Measurements from ENCODE around the gene CCDC127. TPM values are rescaled to one million over a fixed set of nuclear protein-coding genes. Genes with fewer than 3 reads are reported as not detected.
"Not testable (repeated sequence)": the region's sequence is repeated elsewhere in the genome, so short reads cannot be mapped to it uniquely, and the experiment has no call there.

The CCDC127 gene
- total and polyA plus RNA-seq, 5 donors: 6.1 to 9.8 (median 8.1) TPM

DNA sequence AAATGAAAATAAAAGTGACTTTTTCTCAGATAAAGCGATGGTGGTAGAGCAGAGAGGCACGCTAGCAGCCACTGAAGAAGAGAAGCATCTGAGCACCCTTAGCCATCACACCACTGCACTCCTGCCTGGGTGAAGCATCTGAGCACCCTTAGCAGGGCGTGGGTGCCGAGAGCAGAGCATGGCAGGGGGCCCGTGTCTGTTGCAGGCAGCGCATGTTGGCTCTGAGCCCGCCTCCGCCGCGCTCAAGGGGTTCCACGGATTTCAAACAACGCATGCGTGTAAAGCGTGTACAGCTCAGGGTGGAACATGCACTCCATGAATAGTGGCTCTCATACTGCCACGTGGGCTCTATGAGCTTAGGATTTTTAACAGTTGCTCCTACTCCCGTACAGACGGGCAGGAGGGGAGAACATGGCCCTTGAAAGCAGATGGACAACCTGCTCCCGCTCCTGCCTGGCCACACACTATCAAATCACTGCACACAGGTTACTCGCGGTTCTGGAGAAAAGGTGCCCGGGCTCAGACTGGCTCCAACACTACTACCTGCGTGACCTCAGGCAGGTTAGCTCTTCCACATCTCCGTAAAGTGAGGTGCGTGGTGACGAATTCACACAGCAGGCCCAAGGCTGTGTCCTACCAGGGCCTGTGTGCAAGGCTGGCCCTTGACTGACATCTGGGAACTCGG, 14.6 kb downstream of the CCDC127 start:
- intact Hi-C loops (cut with DNase I): no loop called here
- no peaks in the 10 kb centered on the region for H3K27me3 ChIP-seq (ENCODE audit: control insufficient read depth, insufficient read depth)
- H3K9me3 ChIP-seq (ENCODE audit: control insufficient read depth, low read length): no peaks in the 10 kb centered on the region
- DNase-seq: peak in 1 of 3 donors; percentile 17
- H3K4me3 ChIP-seq (ENCODE audit: low read length): no peak overlapping the region
- WGBS: 92% methylated on average over 26 of the region's 26 CpGs
- no peak for ATAC-seq
- H3K27ac ChIP-seq (ENCODE audit: low read length): no peak overlapping the region
- peaks cover 9% of the 10 kb centered on the region for H3K4me1 ChIP-seq (ENCODE audit: control insufficient read depth, insufficient read depth, low read length)

DNA sequence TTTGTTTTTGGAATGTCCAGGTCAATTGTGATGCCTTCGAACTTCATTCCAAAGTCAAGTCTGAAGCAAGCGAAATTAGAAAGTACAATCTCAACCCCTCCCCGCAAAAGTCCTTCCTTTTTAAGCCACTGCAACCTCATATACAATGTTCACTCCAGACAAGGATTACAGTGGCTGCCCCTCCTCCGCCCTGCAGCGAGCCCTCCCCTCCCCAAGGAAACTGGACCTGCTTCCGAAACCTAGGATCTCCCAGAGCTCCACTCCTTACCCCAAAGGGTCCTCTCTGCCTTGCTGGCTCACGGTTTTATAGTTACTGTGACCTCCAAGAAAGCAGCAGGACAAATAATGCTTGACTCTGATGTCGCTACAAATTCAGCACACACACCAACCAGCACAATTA, 16.3 kb downstream of the CCDC127 start:
- Histone ChIP-seq H3K9me3 (ENCODE audit: control insufficient read depth, low read length) (no peaks in the 10 kb centered on the region), H3K4me3 (ENCODE audit: low read length) (no peak overlapping the region), H3K27me3 (ENCODE audit: control insufficient read depth, insufficient read depth) (no peaks in the 10 kb centered on the region), H3K4me1 (ENCODE audit: control insufficient read depth, insufficient read depth, low read length) (peaks cover 5% of the 10 kb centered on the region), H3K27ac (ENCODE audit: low read length) (no peak overlapping the region)
- no peak for ATAC-seq
- 95% methylated on average over 8 of the region's 8 CpGs for WGBS
- DNase-seq: no peak
- intact Hi-C loops (cut with DNase I): no loop called here

DNA sequence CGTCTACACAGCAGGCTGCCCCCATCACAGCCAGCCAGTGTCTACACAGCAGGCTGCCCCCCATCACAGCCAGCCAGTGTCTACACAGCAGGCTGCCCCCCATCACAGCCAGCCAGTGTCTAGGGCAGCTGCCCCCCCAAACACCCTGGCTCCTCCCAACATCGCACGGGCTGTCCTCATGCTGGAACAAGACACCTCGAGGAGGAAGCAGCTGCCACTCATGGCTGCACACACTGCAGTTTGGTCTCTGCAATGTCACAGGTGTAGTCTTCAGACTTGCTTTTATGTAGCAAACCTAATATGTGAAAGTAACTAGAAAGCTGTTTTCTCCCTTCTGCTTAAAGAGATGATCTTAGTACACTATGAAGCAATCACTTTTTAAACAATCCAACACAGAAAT, 17.0 kb downstream of the CCDC127 start:
- ATAC-seq (no peak), DNase-seq (no peak)
- Histone ChIP-seq H3K27ac (ENCODE audit: low read length) (no peak overlapping the region), H3K4me1 (ENCODE audit: control insufficient read depth, insufficient read depth, low read length) (no peaks in the 10 kb centered on the region), H3K27me3 (ENCODE audit: control insufficient read depth, insufficient read depth) (no peaks in the 10 kb centered on the region), H3K9me3 (ENCODE audit: control insufficient read depth, low read length) (no peaks in the 10 kb centered on the region), H3K4me3 (ENCODE audit: low read length) (no peak overlapping the region)
- intact Hi-C loops (cut with DNase I): no loop called here
- 49% methylated on average over 4 of the region's 4 CpGs for WGBS

DNA sequence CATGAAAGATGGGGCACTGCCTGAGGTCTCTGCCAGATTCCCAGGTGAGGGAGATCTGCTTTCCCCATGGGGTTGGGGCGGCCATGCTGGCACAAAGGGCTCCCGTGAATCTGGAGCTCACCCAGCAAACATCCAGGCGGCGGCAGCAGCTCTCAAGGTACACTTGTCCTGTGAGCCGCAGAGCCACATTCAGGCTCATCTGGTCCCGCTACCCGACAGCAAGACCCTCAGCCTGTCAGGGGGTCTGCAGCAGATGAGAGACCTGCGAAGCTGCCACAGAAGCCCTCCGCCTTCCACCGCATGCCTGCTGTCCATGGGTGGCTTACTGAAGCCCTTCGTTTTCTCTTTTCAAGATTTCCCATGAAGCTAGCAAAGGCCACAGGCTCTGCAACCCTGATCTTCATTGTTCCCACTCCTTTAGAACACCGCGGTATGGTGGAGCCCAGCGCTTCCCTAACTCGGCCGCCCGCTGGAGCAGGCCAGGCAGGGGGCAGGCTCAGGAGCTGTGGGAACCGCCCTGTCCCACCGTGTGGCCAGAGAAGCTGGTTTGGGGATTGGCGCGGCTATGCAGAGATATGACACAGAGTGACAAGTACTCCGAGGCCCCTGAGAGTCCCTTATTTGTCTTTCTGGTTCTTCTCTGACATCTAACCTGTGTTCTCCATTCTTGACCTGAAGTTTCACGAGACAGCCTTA, 17.9 kb downstream of the CCDC127 start:
- no peaks in the 10 kb centered on the region for H3K9me3 ChIP-seq (ENCODE audit: control insufficient read depth, low read length)
- no peak overlapping the region for H3K4me3 ChIP-seq (ENCODE audit: low read length)
- DNase-seq: peak in 1 of 3 donors; percentile 64
- WGBS: 77% methylated on average over 23 of the region's 23 CpGs
- H3K27me3 ChIP-seq (ENCODE audit: control insufficient read depth, insufficient read depth): no peaks in the 10 kb centered on the region
- no peak overlapping the region for H3K27ac ChIP-seq (ENCODE audit: low read length)
- ATAC-seq: peak; percentile 41 to 43
- intact Hi-C loops (cut with DNase I): no loop called here
- H3K4me1 ChIP-seq (ENCODE audit: control insufficient read depth, insufficient read depth, low read length): no peaks in the 10 kb centered on the region

DNA sequence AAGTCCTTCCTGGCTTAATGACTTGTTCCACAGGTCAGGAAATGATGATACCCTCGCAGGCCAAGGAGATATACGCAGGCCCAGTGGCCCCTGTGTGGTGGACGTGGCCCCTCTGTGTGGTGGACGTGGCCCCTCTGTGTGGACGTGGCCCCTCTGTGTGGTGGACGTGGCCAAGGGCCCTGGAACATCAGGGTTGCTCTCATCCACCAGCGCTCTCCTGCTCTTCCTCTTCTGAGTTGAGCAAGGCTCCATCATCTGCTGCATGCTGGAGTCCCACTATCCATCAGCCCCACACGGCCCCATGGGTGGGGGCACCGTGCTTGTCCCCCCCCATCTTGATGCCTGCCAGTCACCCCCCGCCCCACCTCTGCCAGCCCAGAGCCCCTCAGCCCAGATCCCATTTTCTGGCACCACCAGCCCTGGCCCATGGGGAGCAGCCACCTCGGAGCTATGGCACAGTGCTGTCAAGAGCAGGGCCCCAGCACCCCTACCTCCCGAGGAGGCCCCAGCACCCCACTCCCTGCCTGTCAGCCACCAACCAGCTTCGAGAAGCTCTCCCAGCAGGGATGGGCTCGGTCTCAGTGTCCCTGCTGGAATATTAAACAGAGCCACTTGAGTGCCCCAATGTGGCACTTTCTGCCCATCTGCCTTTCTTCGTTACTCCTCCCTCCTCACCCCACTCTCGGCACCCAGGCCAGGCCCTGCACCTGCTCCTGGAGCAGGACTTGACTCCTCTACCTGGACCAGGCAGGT, 18.6 kb downstream of the CCDC127 start:
- DNase-seq: no peak
- no peaks in the 10 kb centered on the region for H3K9me3 ChIP-seq (ENCODE audit: control insufficient read depth, low read length)
- WGBS: 94% methylated on average over 16 of the region's 16 CpGs
- no peaks in the 10 kb centered on the region for H3K27me3 ChIP-seq (ENCODE audit: control insufficient read depth, insufficient read depth)
- H3K4me3 ChIP-seq (ENCODE audit: low read length): no peak overlapping the region
- no peak overlapping the region for H3K27ac ChIP-seq (ENCODE audit: low read length)
- H3K4me1 ChIP-seq (ENCODE audit: control insufficient read depth, insufficient read depth, low read length): no peaks in the 10 kb centered on the region
- intact Hi-C loops (cut with DNase I): no loop called here
- ATAC-seq: no peak

DNA sequence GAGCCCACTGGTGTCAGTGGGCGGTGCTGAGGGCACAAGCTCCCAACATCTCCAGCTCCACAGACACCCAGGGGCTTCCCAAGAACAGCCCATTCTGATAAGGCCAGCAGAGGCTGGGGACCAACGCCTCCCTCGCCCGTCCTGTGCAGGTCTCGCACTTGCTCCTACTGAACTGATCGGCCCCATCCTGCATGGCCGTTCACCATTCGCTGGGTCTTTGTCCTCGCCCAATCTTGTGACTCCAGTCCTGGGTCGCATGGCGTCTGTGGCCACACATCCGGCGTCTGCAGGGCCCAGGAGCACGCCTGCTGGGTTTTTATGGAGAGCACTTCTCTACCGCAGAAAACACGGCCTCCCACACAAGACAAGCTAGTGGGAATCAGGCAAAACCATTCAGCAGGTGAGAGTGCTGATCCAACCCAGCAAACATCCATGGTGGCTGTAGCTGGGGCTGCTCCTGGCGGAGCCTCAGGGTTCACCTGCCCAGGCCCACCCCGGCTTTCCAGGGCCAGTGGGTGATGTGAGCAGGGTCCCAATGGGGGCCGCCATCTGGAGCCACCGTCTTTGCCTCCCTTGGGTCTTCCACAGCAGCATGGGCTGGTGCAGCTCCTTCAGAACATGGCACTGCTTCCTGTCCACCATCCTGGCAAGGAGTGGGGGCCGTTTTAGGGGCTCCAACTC, 19.3 kb downstream of the CCDC127 start:
- no peak for DNase-seq
- no peaks in the 10 kb centered on the region for H3K27me3 ChIP-seq (ENCODE audit: control insufficient read depth, insufficient read depth)
- no peaks in the 10 kb centered on the region for H3K4me1 ChIP-seq (ENCODE audit: control insufficient read depth, insufficient read depth, low read length)
- no peak overlapping the region for H3K27ac ChIP-seq (ENCODE audit: low read length)
- ATAC-seq: no peak
- WGBS: 97% methylated on average over 21 of the region's 21 CpGs
- intact Hi-C loops (cut with DNase I): no loop called here
- no peaks in the 10 kb centered on the region for H3K9me3 ChIP-seq (ENCODE audit: control insufficient read depth, low read length)
- H3K4me3 ChIP-seq (ENCODE audit: low read length): no peak overlapping the region

DNA sequence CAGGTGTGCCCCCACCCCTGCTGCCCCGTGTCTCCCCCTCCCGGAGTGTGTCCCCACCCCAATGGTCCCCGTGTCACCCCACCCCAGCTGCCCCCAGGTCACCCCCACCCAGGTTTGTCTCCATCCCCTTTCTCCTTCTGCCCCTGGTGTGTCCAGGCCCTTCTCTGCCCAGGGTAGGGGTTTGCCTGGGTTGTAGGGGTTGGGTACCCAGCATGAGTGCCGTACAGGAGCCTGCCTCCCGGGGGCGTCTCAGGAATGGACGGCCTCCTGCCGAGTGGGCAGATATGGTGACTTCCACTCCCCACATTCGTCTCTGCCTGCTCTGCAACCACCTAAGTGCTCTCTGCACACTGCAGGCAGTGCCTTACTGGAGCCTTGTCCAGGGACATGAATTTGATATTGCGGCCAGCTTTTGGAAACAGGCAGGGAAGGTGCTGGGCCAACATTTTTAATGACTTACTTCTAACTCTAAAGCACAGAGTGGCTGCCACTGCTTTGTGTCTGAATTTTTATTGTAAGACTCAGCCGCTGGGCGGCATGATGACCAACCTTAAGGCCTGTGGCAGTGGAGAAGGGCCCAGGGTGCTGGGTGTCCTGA, 20.0 kb downstream of the CCDC127 start:
- peak in 1 of 3 donors; percentile 20 for DNase-seq
- no peaks in the 10 kb centered on the region for H3K9me3 ChIP-seq (ENCODE audit: control insufficient read depth, low read length)
- intact Hi-C loops (cut with DNase I): no loop called here
- ATAC-seq: no peak
- H3K4me3 ChIP-seq (ENCODE audit: low read length): no peak overlapping the region
- no peak overlapping the region for H3K27ac ChIP-seq (ENCODE audit: low read length)
- 75% methylated on average over 12 of the region's 12 CpGs for WGBS
- no peaks in the 10 kb centered on the region for H3K4me1 ChIP-seq (ENCODE audit: control insufficient read depth, insufficient read depth, low read length)
- H3K27me3 ChIP-seq (ENCODE audit: control insufficient read depth, insufficient read depth): no peaks in the 10 kb centered on the region

DNA sequence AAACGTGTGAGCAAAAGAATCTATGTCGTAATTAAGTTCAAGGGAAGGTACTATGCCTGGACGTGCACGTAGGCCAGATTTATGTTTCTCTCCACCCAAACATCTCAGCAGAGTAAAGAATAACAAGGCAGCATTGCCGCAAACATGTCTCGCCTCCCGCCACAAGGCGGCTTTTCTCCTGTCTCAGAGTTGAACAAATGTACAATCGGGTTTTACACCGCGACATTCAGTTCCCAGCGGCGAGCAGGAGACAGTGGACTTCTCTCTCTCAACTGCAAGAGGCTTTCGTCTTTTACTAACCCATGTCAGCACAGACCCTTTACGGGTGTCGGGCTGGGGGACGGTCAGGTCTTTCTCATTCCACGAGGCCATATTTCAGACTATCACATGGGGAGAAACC, 20.9 kb downstream of the CCDC127 start:
- DNase-seq: peak in 1 of 3 donors; percentile 59
- 73% methylated on average over 18 of the region's 18 CpGs for WGBS
- H3K4me1 ChIP-seq (ENCODE audit: control insufficient read depth, insufficient read depth, low read length); H3K9me3 ChIP-seq (ENCODE audit: control insufficient read depth, low read length); ATAC-seq; H3K27ac ChIP-seq (ENCODE audit: low read length); intact Hi-C loops (cut with DNase I); H3K4me3 ChIP-seq (ENCODE audit: low read length); H3K27me3 ChIP-seq (ENCODE audit: control insufficient read depth, insufficient read depth): not testable (repeated sequence)

DNA sequence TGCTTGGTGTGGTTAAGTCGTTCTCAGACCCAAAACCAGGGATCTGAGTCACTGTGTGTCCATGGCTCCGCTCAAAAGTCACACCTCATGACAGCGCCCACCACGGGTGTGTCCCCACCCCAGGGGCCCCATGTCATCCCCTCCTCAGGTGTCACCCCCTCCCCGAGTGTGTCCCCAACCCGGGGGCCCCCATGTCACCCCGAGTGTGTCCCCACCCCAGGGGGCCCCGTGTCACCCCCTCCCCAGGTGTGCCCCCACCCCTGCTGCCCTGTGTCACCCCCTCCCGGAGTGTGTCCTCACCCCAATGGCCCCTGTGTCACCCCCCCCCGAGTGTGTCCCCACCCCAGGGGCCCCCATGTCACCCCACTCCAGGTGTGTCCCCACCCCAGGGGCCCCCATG, 21.6 kb downstream of the CCDC127 start:
- no peaks in the 10 kb centered on the region for H3K9me3 ChIP-seq (ENCODE audit: control insufficient read depth, low read length)
- WGBS: 77% methylated on average over 9 of the region's 10 CpGs
- DNase-seq (peak in 1 of 3 donors; percentile 48), ATAC-seq (no peak)
- H3K27me3 ChIP-seq (ENCODE audit: control insufficient read depth, insufficient read depth): no peaks in the 10 kb centered on the region
- no peaks in the 10 kb centered on the region for H3K4me1 ChIP-seq (ENCODE audit: control insufficient read depth, insufficient read depth, low read length)
- no peak overlapping the region for H3K4me3 ChIP-seq (ENCODE audit: low read length)
- intact Hi-C loops (cut with DNase I): no loop called here
- H3K27ac ChIP-seq (ENCODE audit: low read length): no peak overlapping the region

DNA sequence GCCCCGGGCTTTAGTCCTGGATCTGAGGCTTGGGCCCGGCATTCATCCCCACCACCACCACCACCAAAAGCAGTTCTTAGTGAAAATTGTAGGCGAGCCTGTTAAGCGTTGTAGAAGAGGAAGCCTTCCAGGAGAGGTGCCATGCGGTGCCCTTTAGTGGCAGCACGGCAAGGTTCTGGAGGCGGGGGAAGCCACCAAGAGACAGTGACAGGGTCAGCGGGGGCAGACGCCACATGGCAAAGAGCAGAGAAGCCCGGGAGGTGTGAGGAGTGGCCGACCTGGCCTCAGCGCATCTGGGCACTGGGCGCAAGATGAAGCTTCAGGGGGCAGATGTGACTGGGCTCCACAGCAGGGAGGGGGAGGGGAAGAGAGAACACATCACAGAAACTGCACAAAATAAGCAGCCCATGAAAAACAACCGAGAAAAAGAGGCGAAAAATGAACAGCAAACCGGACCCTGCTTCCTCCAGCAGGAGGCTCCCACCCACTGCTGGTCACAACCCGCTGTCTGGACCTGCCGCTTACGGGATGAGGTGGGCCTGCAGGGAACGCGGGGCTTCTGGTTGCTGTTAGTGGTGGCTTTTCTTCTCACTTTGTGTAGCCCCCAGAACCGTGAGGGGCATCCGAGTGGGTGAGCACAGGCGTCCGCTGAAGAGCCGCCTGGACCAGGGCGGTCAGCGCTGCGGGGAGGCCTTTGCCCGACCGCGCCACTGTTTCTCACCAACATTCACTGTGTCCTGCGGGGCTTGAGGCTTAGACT, 22.4 kb downstream of the CCDC127 start:
- no peaks in the 10 kb centered on the region for H3K9me3 ChIP-seq (ENCODE audit: control insufficient read depth, low read length)
- ATAC-seq (no peak), DNase-seq (peak in 1 of 3 donors; percentile 35)
- H3K4me3 ChIP-seq (ENCODE audit: low read length): no peak overlapping the region
- intact Hi-C loops (cut with DNase I): no loop called here
- no peaks in the 10 kb centered on the region for H3K4me1 ChIP-seq (ENCODE audit: control insufficient read depth, insufficient read depth, low read length)
- H3K27ac ChIP-seq (ENCODE audit: low read length): no peak overlapping the region
- H3K27me3 ChIP-seq (ENCODE audit: control insufficient read depth, insufficient read depth): no peaks in the 10 kb centered on the region
- 79% methylated on average over 33 of the region's 33 CpGs for WGBS
